ENCODE measurements around the gene NUDT13. TPM values are rescaled to one million over a fixed set of nuclear protein-coding genes. Genes with fewer than 3 reads are reported as not detected.

The NUDT13 gene
- total and polyA plus RNA-seq, 9 of the 15 experiments (the other 6 are each of a cell fraction or from before 2014, with no cell fraction given) = 4.7 to 11.1 (median 5.6) TPM

- TF ChIP-seq MGA (IDR thresholded peaks at IDR 0.05) (peak; percentile 55; the same call in 1 of the 2 replicates), ZSCAN29 (IDR thresholded peaks at IDR 0.05) (no peak), ZBTB2 (IDR thresholded peaks at IDR 0.05) (no peak), TCF3 (CRISPR knock-in tag; IDR thresholded peaks at IDR 0.05) (peak; percentile 41; the same call in 1 of the 2 replicates), XRCC5 (IDR thresholded peaks at IDR 0.05; ENCODE audit: low read depth, low read length) (peak; percentile 32; the same call in 1 of the 2 replicates), ZNF41 (CRISPR knock-in tag; conservative IDR thresholded peaks at IDR 0.05) (no peak; the same call in 1 of the 2 replicates), DMBX1 (CRISPR knock-in tag; IDR thresholded peaks at IDR 0.05; ENCODE audit: borderline replicate concordance) (no peak), THAP12 (CRISPR knock-in tag; IDR thresholded peaks at IDR 0.05) (no peak), HBP1 (CRISPR knock-in tag; IDR thresholded peaks at IDR 0.05) (no peak)
Observed at GRCh38 chr10:73167783-73168464, 57.7 kb downstream of the NUDT13 start, which contains the start of the genes ECD and FAM149B1 (continued).

Measured in K562 (cell line).